ENCODE measurements around the gene PPP1R14B. TPM values are rescaled to one million over a fixed set of nuclear protein-coding genes. Genes with fewer than 3 reads are reported as not detected.
A peak's percentile ranks its signal among the peaks of the same experiment; 100 is the strongest.

The PPP1R14B gene
- polyA plus RNA-seq, 6 donors from 2014 or later, result 21.2 to 49.9 (median 40.3) TPM

- no peaks in the 10 kb centered on the region for H3K36me3 Mint-ChIP-seq
- H3K9me3 Mint-ChIP-seq, result no peaks in the 10 kb centered on the region
- H3K4me3 Mint-ChIP-seq, result peak overlapping the region in 2 of 8 donors; percentile 37 to 43
- no peak for DNase-seq
- H3K27me3 Mint-ChIP-seq, result no peaks in the 10 kb centered on the region
- H3K27ac Mint-ChIP-seq, result peak overlapping the region in 2 of 6 donors; percentile 12 to 34
- ATAC-seq (ENCODE audit: low read depth in 2 of 2), result no peak
- peaks cover 6 to 18% (median 8%) of the 10 kb centered on the region in 3 donors for H3K4me1 Mint-ChIP-seq
Observed at GRCh38 chr11:64275031-64275800, 28.5 kb upstream of the PPP1R14B start.

GRCh38 chr11:64269540-64270220 is 22.9 kb upstream of the PPP1R14B start:
- Mint-ChIP-seq H3K27ac (peak overlapping the region; percentile 95 to 99 (median 98)), H3K27me3 (no peaks in the 10 kb centered on the region), H3K36me3 (no peaks in the 10 kb centered on the region), H3K4me1 (peaks cover 18 to 36% (median 24%) of the 10 kb centered on the region in 3 donors), H3K4me3 (peak overlapping the region; percentile 94 to 98 (median 98)), H3K9me3 (no peaks in the 10 kb centered on the region)
- ATAC-seq (ENCODE audit: low read depth in 2 of 2), result peak; percentile 68 to 70
- DNase-seq, result peak; percentile 97

DNA sequence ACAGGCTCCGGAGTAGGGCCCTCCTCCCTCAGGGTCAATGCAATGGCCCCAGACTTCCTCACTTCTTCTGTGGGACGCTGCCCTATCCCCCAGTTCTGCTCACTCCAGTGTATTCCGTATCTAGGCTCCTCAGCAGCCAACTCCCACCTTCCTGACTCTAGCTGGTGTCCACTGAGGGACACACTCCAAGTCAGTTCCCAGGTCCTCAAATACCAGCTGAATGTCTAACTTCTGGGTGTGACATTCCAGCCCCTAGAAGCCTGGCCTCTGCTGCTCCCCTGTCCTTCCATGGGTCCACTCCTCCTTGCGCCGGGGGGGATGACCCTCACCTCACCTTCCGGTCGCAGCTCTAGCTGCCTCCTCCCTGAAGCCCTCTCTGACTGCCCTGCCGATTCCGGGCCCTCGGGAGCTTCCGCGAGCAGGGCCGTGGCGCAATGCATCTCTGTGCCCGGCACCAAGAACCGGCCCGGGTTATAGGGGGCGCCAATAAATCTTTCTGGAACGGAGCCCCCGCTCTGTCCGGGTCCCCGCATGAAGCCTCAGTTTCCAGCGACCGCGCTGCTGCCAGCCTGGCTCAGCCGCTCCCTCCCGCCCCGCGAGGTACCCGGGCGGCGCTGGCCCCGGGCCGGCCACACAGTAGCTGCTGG is 22.3 kb upstream of the PPP1R14B start:
- peaks cover 18 to 36% (median 24%) of the 10 kb centered on the region in 3 donors for H3K4me1 Mint-ChIP-seq
- H3K9me3 Mint-ChIP-seq, result no peaks in the 10 kb centered on the region
- H3K36me3 Mint-ChIP-seq, result no peaks in the 10 kb centered on the region
- peak overlapping the region in 5 of 6 donors; percentile 57 to 99 (median 96) for H3K27ac Mint-ChIP-seq
- ATAC-seq (ENCODE audit: low read depth in 2 of 2), result peak in 1 of 2 donors; percentile 3
- DNase-seq, result no peak
- H3K4me3 Mint-ChIP-seq, result peak overlapping the region; percentile 94 to 98 (median 98)
- no peaks in the 10 kb centered on the region for H3K27me3 Mint-ChIP-seq

- Mint-ChIP-seq H3K9me3 (no peaks in the 10 kb centered on the region), H3K27me3 (no peaks in the 10 kb centered on the region), H3K27ac (peak overlapping the region; percentile 57 to 99 (median 96)), H3K36me3 (no peaks in the 10 kb centered on the region), H3K4me3 (peak overlapping the region; percentile 94 to 98 (median 98)), H3K4me1 (peaks cover 18 to 36% (median 24%) of the 10 kb centered on the region in 3 donors)
- DNase-seq (no peak), ATAC-seq (ENCODE audit: low read depth in 2 of 2) (no peak)
Observed at GRCh38 chr11:64268025-64268892, 21.5 kb upstream of the PPP1R14B start.

DNA sequence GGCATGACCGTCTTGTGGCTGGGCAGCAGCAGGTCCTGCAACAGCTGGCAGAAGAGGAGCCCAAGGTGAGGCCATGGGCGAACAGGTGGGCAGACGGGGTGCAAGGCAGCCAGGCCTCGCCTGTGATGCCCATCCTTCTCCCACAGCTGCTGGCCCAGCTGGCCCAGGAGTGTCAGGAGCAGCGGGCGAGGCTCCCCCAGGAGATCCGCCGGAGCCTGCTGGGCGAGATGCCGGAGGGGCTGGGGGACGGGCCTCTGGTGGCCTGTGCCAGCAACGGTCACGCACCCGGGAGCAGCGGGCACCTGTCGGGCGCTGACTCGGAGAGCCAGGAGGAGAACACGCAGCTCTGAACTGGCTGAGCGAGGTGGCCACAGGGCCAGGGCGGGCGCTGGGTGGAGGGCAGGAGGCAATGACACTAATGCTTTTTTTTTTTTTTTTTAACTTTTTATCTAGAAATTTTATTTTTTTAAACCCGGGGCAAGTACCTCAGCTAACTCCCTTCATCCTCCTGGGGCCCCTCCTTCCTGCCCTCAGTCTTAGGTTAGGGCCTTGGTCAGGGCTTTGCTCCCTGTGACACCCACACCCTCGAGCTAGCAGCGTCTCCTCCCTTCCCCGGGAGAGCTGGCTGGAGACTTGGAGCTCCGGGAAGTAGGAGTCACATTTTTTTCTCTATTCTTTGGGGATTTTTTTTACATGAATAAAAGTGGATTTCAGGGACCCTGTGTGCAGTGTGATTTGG is 20.6 kb upstream of the PPP1R14B start:
- peak overlapping the region in 1 of 6 donors; percentile 95 for H3K27ac Mint-ChIP-seq
- H3K4me3 Mint-ChIP-seq, result peak overlapping the region in 6 of 8 donors; percentile 39 to 97 (median 66)
- ATAC-seq (ENCODE audit: low read depth in 2 of 2) (no peak), DNase-seq (no peak)
- no peaks in the 10 kb centered on the region for H3K9me3 Mint-ChIP-seq
- no peaks in the 10 kb centered on the region for H3K36me3 Mint-ChIP-seq
- peaks cover 22 to 36% (median 24%) of the 10 kb centered on the region in 3 donors for H3K4me1 Mint-ChIP-seq
- no peaks in the 10 kb centered on the region for H3K27me3 Mint-ChIP-seq

GRCh38 chr11:64266339-64266738 is 19.6 kb upstream of the PPP1R14B start:
- H3K36me3 Mint-ChIP-seq, result no peaks in the 10 kb centered on the region
- ATAC-seq (ENCODE audit: low read depth in 2 of 2) (no peak), DNase-seq (no peak)
- H3K27me3 Mint-ChIP-seq, result no peaks in the 10 kb centered on the region
- H3K4me3 Mint-ChIP-seq, result peak overlapping the region in 1 of 8 donors; percentile 68
- H3K4me1 Mint-ChIP-seq, result peaks cover 19 to 29% (median 22%) of the 10 kb centered on the region in 3 donors
- H3K27ac Mint-ChIP-seq, result peak overlapping the region in 1 of 6 donors; percentile 22
- no peaks in the 10 kb centered on the region for H3K9me3 Mint-ChIP-seq

GRCh38 chr11:64265176-64266160 is 18.7 kb upstream of the PPP1R14B start:
- DNase-seq (no peak), ATAC-seq (ENCODE audit: low read depth in 2 of 2) (no peak)
- Mint-ChIP-seq H3K27ac (peak overlapping the region in 1 of 6 donors; percentile 36), H3K4me1 (peaks cover 19 to 28% (median 22%) of the 10 kb centered on the region in 3 donors), H3K4me3 (peak overlapping the region in 1 of 8 donors; percentile 68), H3K9me3 (no peaks in the 10 kb centered on the region), H3K36me3 (no peaks in the 10 kb centered on the region), H3K27me3 (no peaks in the 10 kb centered on the region)

DNA sequence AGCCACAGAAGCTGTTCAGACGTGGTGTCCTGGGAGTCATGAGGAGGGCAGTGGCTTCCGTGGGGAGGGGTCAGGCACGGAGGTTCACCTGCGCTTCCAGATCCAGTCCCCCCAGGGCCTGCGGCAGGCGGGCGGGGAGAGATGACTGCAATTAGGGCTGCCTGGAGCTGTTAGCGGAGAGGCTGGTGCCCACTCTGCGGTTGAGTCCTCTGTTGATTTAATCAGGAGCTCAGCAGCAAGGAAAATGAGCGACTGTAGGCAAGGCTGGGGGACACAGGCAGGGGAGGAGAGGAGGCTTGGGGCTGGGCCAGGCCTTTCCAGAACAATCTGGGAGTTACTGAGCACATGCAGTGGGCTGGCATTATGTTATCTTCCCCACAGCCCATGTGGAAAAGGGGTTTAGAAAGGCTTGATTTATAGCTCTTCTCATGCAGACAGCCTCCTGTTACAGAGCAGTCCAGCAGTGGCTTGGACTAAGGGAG is 17.7 kb upstream of the PPP1R14B start:
- Mint-ChIP-seq H3K4me1 (peaks cover 15 to 23% (median 17%) of the 10 kb centered on the region in 3 donors), H3K4me3 (no peak overlapping the region), H3K27ac (peak overlapping the region in 1 of 6 donors; percentile 59), H3K36me3 (peaks cover 0 to 5% of the 10 kb centered on the region in 2 donors), H3K27me3 (no peaks in the 10 kb centered on the region), H3K9me3 (no peaks in the 10 kb centered on the region)
- ATAC-seq (ENCODE audit: low read depth in 2 of 2) (no peak), DNase-seq (no peak)

DNA sequence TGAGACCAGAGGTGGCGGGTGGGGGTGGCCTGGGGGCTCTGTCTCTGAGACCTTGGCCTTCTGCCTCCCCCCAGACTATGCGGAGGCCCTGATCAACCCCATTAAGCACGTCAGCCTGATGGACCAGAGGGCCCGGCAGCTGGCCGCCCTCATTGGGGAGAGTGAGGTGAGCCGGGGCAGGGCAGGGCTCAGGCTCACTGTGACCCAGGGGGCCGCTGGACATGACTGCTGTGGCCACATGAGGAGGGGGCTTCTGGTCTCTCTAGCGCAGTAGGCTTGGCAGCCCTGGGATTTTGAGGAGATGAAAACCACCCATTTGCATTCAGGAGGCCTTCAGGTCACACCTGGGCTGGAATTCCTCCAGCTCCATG is 17.2 kb upstream of the PPP1R14B start:
- no peak for ATAC-seq (ENCODE audit: low read depth in 2 of 2)
- Mint-ChIP-seq H3K27me3 (no peaks in the 10 kb centered on the region), H3K9me3 (no peaks in the 10 kb centered on the region), H3K27ac (no peak overlapping the region), H3K4me1 (peaks cover 13 to 19% (median 13%) of the 10 kb centered on the region in 3 donors), H3K36me3 (peaks cover 0 to 7% of the 10 kb centered on the region in 2 donors), H3K4me3 (no peak overlapping the region)
- no peak for DNase-seq

GRCh38 chr11:64263021-64263946 is 16.5 kb upstream of the PPP1R14B start:
- Mint-ChIP-seq H3K4me3 (no peak overlapping the region), H3K4me1 (peaks cover 6 to 12% (median 7%) of the 10 kb centered on the region in 3 donors), H3K9me3 (no peaks in the 10 kb centered on the region), H3K27me3 (no peaks in the 10 kb centered on the region), H3K27ac (peak overlapping the region in 1 of 6 donors; percentile 41), H3K36me3 (peaks cover 0 to 7% of the 10 kb centered on the region in 2 donors)
- ATAC-seq (ENCODE audit: low read depth in 2 of 2) (no peak), DNase-seq (no peak)

All from naive B cell (primary cell).